ENCODE results near the gene PALLD. TPM values are rescaled to one million over a fixed set of nuclear protein-coding genes. Genes with fewer than 3 reads are reported as not detected.

PALLD gene
- total RNA-seq, 1 experiment from 2014 or later: 6.5 TPM

DNA sequence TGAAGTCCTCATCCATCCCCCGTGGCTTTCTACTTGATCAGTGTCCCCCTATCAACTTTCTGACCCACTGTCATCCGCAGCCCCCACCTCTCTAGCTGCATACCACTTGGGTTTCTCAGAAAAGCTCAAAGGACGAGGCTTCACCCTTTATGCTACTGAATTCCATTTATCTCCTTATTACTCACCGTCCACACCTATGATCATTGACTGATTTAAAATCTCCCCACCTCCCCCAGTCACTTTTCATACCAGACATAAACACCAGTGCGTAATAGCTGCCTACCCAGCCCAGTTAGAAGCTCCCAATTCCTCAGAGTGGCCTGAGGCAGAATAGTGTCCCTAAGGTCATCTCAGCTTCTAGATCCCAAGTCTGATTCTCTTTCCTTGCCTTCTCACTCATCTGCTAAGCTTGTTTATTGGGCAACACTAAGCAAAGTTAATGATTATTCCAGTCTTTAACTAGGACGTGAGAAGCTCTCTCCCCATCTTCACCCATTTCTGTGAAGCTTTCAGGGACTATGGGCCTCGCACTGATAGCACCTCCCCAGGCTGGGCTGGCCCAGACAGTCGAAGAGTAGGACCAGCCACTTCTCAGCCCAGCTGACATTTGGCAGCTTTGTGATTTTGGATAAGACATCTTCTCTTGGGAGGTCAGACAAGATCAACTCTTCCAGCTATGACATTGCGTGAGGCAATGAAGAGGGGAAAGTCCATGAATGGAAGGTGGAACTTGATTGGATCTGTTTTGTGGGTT lies 9.4 kb upstream of the PALLD start:
- in situ Hi-C loops (cut with HindIII; ENCODE audit: low pct_unique_long_range_greater_than_20kb, low sequenced_read_pairs) (no loop called here), intact Hi-C loops (cut with micrococcal nuclease; ENCODE audit: unreplicated experiment) (no loop called here)
- H3K27ac ChIP-seq (ENCODE audit: low read length): no peak overlapping the region
- CTCF ChIA-PET: no interaction called here
- TF ChIP-seq POLR2AphosphoS5 (IDR thresholded peaks at IDR 0.05; ENCODE audit: low read depth, low read length) (no peak), SIN3A (IDR thresholded peaks at IDR 0.05; ENCODE audit: borderline replicate concordance, insufficient read depth, low read depth, low read length) (no peak), TCF7L2 (IDR thresholded peaks at IDR 0.05; ENCODE audit: low read depth, low read length) (no peak)
- TF ChIP-seq, protein P1, sequence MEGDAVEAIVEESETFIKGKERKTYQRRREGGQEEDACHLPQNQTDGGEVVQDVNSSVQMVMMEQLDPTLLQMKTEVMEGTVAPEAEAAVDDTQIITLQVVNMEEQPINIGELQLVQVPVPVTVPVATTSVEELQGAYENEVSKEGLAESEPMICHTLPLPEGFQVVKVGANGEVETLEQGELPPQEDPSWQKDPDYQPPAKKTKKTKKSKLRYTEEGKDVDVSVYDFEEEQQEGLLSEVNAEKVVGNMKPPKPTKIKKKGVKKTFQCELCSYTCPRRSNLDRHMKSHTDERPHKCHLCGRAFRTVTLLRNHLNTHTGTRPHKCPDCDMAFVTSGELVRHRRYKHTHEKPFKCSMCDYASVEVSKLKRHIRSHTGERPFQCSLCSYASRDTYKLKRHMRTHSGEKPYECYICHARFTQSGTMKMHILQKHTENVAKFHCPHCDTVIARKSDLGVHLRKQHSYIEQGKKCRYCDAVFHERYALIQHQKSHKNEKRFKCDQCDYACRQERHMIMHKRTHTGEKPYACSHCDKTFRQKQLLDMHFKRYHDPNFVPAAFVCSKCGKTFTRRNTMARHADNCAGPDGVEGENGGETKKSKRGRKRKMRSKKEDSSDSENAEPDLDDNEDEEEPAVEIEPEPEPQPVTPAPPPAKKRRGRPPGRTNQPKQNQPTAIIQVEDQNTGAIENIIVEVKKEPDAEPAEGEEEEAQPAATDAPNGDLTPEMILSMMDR (IDR thresholded peaks at IDR 0.05): no peak
- TF ChIP-seq, protein P2, sequence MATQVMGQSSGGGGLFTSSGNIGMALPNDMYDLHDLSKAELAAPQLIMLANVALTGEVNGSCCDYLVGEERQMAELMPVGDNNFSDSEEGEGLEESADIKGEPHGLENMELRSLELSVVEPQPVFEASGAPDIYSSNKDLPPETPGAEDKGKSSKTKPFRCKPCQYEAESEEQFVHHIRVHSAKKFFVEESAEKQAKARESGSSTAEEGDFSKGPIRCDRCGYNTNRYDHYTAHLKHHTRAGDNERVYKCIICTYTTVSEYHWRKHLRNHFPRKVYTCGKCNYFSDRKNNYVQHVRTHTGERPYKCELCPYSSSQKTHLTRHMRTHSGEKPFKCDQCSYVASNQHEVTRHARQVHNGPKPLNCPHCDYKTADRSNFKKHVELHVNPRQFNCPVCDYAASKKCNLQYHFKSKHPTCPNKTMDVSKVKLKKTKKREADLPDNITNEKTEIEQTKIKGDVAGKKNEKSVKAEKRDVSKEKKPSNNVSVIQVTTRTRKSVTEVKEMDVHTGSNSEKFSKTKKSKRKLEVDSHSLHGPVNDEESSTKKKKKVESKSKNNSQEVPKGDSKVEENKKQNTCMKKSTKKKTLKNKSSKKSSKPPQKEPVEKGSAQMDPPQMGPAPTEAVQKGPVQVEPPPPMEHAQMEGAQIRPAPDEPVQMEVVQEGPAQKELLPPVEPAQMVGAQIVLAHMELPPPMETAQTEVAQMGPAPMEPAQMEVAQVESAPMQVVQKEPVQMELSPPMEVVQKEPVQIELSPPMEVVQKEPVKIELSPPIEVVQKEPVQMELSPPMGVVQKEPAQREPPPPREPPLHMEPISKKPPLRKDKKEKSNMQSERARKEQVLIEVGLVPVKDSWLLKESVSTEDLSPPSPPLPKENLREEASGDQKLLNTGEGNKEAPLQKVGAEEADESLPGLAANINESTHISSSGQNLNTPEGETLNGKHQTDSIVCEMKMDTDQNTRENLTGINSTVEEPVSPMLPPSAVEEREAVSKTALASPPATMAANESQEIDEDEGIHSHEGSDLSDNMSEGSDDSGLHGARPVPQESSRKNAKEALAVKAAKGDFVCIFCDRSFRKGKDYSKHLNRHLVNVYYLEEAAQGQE (IDR thresholded peaks at IDR 0.05; ENCODE audit: insufficient read depth in 1 of 2, low read depth in 2 of 2, low read length in 1 of 2): no peak
- no peaks in the 10 kb centered on the region for H3K4me1 ChIP-seq (ENCODE audit: control insufficient read depth, insufficient read depth, low read length)
- H3K9me3 ChIP-seq (ENCODE audit: control insufficient read depth, insufficient read depth, low read depth, low read length): no peaks in the 10 kb centered on the region
- no peak for ATAC-seq
- no peaks in the 10 kb centered on the region for H3K36me3 ChIP-seq (ENCODE audit: control insufficient read depth, insufficient read depth, low read length)
- H3K4me3 ChIP-seq (ENCODE audit: low read depth in 2 of 2, low read length in 2 of 2): no peak overlapping the region
- POLR2A ChIA-PET: no interaction called here
- no TSS peak for BruUV-seq (replicated peaks)
- no peaks in the 10 kb centered on the region for H3K27me3 ChIP-seq (ENCODE audit: control insufficient read depth, insufficient read depth, low read length)
- DNase-seq (ENCODE audit: low read depth, low spot score): no peak

DNA sequence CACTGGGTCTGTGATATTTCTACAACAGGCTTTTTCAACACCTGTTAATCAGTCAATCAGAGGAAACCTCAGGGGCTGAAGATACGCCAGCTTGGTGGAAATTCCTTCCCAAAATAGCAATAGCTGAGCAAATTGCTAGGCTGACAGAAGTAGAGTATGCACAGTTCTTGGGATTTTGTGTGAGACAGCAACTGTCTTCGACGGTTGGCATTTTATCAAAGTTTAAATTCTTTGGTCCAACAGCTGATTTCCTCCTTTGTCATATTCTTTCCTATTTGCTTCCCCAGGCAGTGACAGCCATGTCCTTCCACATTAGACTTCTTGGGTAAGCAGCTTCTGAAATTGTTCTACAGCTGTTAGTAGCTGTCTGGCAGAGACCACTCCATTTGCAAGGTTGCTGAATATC lies 8.0 kb upstream of the PALLD start:
- no peaks in the 10 kb centered on the region for H3K4me1 ChIP-seq (ENCODE audit: control insufficient read depth, insufficient read depth, low read length)
- no peak for DNase-seq (ENCODE audit: low read depth, low spot score)
- TF ChIP-seq POLR2AphosphoS5 (IDR thresholded peaks at IDR 0.05; ENCODE audit: low read depth, low read length) (no peak), TCF7L2 (IDR thresholded peaks at IDR 0.05; ENCODE audit: low read depth, low read length) (no peak), SIN3A (IDR thresholded peaks at IDR 0.05; ENCODE audit: borderline replicate concordance, insufficient read depth, low read depth, low read length) (no peak)
- TF ChIP-seq, protein P1 (IDR thresholded peaks at IDR 0.05): no peak
- TF ChIP-seq, protein P2 (IDR thresholded peaks at IDR 0.05; ENCODE audit: insufficient read depth in 1 of 2, low read depth in 2 of 2, low read length in 1 of 2): no peak
- in situ Hi-C loops (cut with HindIII; ENCODE audit: low pct_unique_long_range_greater_than_20kb, low sequenced_read_pairs): no loop called here
- no peak for ATAC-seq
- no peak overlapping the region for H3K4me3 ChIP-seq (ENCODE audit: low read depth in 2 of 2, low read length in 2 of 2)
- no TSS peak for BruUV-seq (replicated peaks)
- H3K27ac ChIP-seq (ENCODE audit: low read length): no peak overlapping the region
- intact Hi-C loops (cut with micrococcal nuclease; ENCODE audit: unreplicated experiment): no loop called here
- no peaks in the 10 kb centered on the region for H3K9me3 ChIP-seq (ENCODE audit: control insufficient read depth, insufficient read depth, low read depth, low read length)
- no peaks in the 10 kb centered on the region for H3K36me3 ChIP-seq (ENCODE audit: control insufficient read depth, insufficient read depth, low read length)
- POLR2A ChIA-PET: no interaction called here
- CTCF ChIA-PET: no interaction called here
- no peaks in the 10 kb centered on the region for H3K27me3 ChIP-seq (ENCODE audit: control insufficient read depth, insufficient read depth, low read length)

Measured in Panc1 (cell line).